ENCODE measurements around the gene USP12. TPM values are rescaled to one million over a fixed set of nuclear protein-coding genes. Genes with fewer than 3 reads are reported as not detected.
A peak's percentile ranks its signal among the peaks of the same experiment; 100 is the strongest.

The USP12 gene
- total RNA-seq, 1 experiment from 2014 or later = 26.1 TPM

DNA sequence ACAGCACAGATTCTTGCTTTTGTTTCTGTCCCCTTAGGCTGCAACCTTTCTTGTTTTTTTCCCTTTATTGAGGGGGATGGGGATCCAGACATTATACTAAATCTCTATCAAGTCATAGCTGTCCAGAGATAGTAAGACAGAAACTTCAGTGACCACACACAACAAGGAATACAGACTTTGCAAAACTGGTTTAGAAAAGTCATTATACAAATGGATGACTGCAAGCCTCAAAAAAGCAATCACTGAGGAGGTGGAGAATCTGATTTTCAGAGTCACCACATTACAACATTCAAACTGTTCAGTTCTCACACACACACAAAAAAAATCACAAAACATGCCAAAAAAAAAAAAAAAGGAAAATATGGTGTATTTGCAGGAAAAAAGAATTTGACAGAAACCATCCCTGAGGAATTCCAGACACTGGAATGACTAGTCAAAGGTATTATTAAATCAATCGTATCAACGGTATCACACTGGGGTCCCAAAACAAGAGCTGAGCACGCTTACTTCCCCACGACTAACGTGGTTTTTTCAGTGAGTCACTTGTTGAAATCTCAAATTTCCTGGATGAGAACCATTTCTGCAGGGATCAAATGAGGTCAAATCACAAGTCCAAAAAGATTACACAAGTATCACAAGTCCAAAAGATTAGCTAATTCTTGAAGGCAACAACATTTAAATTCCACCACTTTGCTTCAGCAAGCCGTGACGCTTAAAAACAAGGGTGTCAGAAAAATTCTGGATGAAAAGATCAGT is 41.2 kb downstream of the USP12 start:
- DNase-seq (ENCODE audit: low spot score) = no peak
- Mint-ChIP-seq H3K27me3 (ENCODE audit: low read depth) (no peaks in the 10 kb centered on the region; the same call in 1 of the 2 replicates), H3K9me3 (peaks cover 10% of the 10 kb centered on the region), H3K36me3 (peaks cover 14% of the 10 kb centered on the region), H3K27ac (peak overlapping the region; percentile 93), H3K4me1 (peaks cover 84% of the 10 kb centered on the region), H3K4me3 (peak overlapping the region; percentile 29)
- ChIA-PET CTCF (interaction anchor here (1.8 kb wide), 1 partner anchor 232 kb away, joined by 5 read pairs; no protein-coding TSS in a partner anchor), POLR2A (no interaction called here)
- ATAC-seq = no peak
- TF ChIP-seq CTCF (IDR thresholded peaks at IDR 0.05) = no peak
- no peak for TF ChIP-seq SMAD4 (CRISPR knock-in tag; IDR thresholded peaks at IDR 0.05)
- TF ChIP-seq ZNF121 (CRISPR knock-in tag; IDR thresholded peaks at IDR 0.05) = no peak
- TF ChIP-seq, protein P1, sequence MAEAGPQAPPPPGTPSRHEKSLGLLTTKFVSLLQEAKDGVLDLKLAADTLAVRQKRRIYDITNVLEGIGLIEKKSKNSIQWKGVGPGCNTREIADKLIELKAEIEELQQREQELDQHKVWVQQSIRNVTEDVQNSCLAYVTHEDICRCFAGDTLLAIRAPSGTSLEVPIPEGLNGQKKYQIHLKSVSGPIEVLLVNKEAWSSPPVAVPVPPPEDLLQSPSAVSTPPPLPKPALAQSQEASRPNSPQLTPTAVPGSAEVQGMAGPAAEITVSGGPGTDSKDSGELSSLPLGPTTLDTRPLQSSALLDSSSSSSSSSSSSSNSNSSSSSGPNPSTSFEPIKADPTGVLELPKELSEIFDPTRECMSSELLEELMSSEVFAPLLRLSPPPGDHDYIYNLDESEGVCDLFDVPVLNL (CRISPR knock-in tag; IDR thresholded peaks at IDR 0.05; ENCODE audit: borderline replicate concordance, low read depth) = no peak
- no peak for TF ChIP-seq NFYB (CRISPR knock-in tag; conservative IDR thresholded peaks at IDR 0.05; ENCODE audit: low read depth)
- no peak for TF ChIP-seq FOXP1 (CRISPR knock-in tag; IDR thresholded peaks at IDR 0.05; ENCODE audit: borderline replicate concordance)
- TF ChIP-seq TCF7 (CRISPR knock-in tag; IDR thresholded peaks at IDR 0.05; ENCODE audit: low read depth) = no peak
- TF ChIP-seq ZNF423 (CRISPR knock-in tag; IDR thresholded peaks at IDR 0.05) = no peak
- TF ChIP-seq HMGA2 (CRISPR knock-in tag; IDR thresholded peaks at IDR 0.05) = no peak
- TF ChIP-seq, protein P2, sequence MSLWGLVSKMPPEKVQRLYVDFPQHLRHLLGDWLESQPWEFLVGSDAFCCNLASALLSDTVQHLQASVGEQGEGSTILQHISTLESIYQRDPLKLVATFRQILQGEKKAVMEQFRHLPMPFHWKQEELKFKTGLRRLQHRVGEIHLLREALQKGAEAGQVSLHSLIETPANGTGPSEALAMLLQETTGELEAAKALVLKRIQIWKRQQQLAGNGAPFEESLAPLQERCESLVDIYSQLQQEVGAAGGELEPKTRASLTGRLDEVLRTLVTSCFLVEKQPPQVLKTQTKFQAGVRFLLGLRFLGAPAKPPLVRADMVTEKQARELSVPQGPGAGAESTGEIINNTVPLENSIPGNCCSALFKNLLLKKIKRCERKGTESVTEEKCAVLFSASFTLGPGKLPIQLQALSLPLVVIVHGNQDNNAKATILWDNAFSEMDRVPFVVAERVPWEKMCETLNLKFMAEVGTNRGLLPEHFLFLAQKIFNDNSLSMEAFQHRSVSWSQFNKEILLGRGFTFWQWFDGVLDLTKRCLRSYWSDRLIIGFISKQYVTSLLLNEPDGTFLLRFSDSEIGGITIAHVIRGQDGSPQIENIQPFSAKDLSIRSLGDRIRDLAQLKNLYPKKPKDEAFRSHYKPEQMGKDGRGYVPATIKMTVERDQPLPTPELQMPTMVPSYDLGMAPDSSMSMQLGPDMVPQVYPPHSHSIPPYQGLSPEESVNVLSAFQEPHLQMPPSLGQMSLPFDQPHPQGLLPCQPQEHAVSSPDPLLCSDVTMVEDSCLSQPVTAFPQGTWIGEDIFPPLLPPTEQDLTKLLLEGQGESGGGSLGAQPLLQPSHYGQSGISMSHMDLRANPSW (CRISPR knock-in tag; conservative IDR thresholded peaks at IDR 0.05; ENCODE audit: low read depth) = no peak
- no peak for TF ChIP-seq JUN (CRISPR knock-in tag; IDR thresholded peaks at IDR 0.05)
- TF ChIP-seq NR2C2 (CRISPR knock-in tag; IDR thresholded peaks at IDR 0.05) = no peak

GRCh38 chr13:27128825-27129627 is 42.6 kb downstream of the USP12 start:
- TF ChIP-seq PRRX2 (CRISPR knock-in tag; IDR thresholded peaks at IDR 0.05) = no peak
- TF ChIP-seq ZNF121 (CRISPR knock-in tag; IDR thresholded peaks at IDR 0.05) = peak; percentile 96
- H3K4me3 Mint-ChIP-seq = no peak overlapping the region
- POLR2A ChIA-PET = no interaction called here
- CTCF ChIA-PET = no interaction called here
- peak overlapping the region; percentile 6; the same call in 1 of the 2 replicates for H3K27ac Mint-ChIP-seq
- ATAC-seq (no peak), DNase-seq (ENCODE audit: low spot score) (no peak)
- peaks cover 27% of the 10 kb centered on the region for H3K36me3 Mint-ChIP-seq
- H3K4me1 Mint-ChIP-seq = peaks cover 75% of the 10 kb centered on the region
- H3K9me3 Mint-ChIP-seq = peaks cover 22% of the 10 kb centered on the region
- no peaks in the 10 kb centered on the region; the same call in 1 of the 2 replicates for H3K27me3 Mint-ChIP-seq (ENCODE audit: low read depth)

GRCh38 chr13:27126859-27127258 is 44.8 kb downstream of the USP12 start:
- Mint-ChIP-seq H3K4me1 (peaks cover 60% of the 10 kb centered on the region), H3K36me3 (peaks cover 42% of the 10 kb centered on the region), H3K9me3 (peaks cover 38% of the 10 kb centered on the region), H3K4me3 (no peak overlapping the region), H3K27ac (peak overlapping the region; percentile 22; the same call in 1 of the 2 replicates), H3K27me3 (ENCODE audit: low read depth) (no peaks in the 10 kb centered on the region)
- ATAC-seq (no peak), DNase-seq (ENCODE audit: low spot score) (no peak)
- POLR2A ChIA-PET = no interaction called here
- CTCF ChIA-PET = no interaction called here
- TF ChIP-seq ZSCAN18 (CRISPR knock-in tag; IDR thresholded peaks at IDR 0.05) = no peak
- TF ChIP-seq, protein P3, sequence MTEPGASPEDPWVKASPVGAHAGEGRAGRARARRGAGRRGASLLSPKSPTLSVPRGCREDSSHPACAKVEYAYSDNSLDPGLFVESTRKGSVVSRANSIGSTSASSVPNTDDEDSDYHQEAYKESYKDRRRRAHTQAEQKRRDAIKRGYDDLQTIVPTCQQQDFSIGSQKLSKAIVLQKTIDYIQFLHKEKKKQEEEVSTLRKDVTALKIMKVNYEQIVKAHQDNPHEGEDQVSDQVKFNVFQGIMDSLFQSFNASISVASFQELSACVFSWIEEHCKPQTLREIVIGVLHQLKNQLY (CRISPR knock-in tag; IDR thresholded peaks at IDR 0.05) = no peak
- no peak for TF ChIP-seq SMAD4 (CRISPR knock-in tag; IDR thresholded peaks at IDR 0.05)
- TF ChIP-seq ZNF317 (CRISPR knock-in tag; IDR thresholded peaks at IDR 0.05; ENCODE audit: borderline replicate concordance, low read depth) = no peak
- TF ChIP-seq, protein P4, sequence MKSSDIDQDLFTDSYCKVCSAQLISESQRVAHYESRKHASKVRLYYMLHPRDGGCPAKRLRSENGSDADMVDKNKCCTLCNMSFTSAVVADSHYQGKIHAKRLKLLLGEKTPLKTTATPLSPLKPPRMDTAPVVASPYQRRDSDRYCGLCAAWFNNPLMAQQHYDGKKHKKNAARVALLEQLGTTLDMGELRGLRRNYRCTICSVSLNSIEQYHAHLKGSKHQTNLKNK (CRISPR knock-in tag; IDR thresholded peaks at IDR 0.05) = no peak
- TF ChIP-seq HMGA2 (CRISPR knock-in tag; IDR thresholded peaks at IDR 0.05) = no peak
- TF ChIP-seq KAT7 (CRISPR knock-in tag; IDR thresholded peaks at IDR 0.05; ENCODE audit: borderline replicate concordance) = no peak
- TF ChIP-seq, protein P5, sequence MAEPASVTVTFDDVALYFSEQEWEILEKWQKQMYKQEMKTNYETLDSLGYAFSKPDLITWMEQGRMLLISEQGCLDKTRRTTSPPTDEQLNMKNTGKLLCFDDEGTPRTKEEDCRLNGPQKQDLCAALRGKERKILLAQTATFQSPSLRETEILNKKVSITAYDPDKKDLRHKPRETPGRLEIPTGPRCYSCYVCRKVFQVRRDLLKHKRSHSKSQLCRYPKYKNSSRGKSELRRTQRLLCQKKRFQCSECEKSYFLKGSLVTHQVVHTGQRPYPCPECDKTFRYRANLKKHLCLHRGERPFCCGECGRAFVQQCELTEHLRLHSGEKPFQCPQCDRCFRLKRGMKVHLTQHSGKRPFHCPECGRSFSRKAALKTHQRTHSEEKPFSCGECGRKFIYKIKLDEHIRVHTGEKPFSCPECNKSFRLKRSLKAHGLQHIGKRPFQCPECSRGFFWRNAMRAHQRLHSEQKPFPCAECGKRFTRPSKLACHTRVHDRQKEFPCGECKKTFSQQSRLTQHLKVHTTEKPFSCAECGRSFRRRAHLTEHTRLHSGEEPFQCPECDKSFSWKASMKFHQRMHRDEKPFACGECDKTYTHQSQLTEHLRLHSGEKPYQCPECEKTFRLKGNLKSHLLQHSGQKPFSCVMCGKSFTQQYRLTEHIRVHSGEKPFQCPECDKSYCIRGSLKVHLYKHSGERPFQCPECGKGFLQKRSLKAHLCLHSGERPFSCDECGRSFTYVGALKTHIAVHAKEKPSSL (CRISPR knock-in tag; conservative IDR thresholded peaks at IDR 0.05) = no peak
